Lung (tissue), 12 donors: Measurements from ENCODE around the gene CA5A. TPM values are rescaled to one million over a fixed set of nuclear protein-coding genes. Genes with fewer than 3 reads are reported as not detected.
"Not testable (repeated sequence)": the region's sequence is repeated elsewhere in the genome, so short reads cannot be mapped to it uniquely, and the experiment has no call there.

ENCODE experiments used
- ATAC-seq: fragments of 200-7000 bp; cut with Tn5 transposase; one replicate; pipeline ENCODE4 v1.9.1; 2020; ENCODE audit warnings: moderate number of reproducible peaks; ENCODE audit not compliant: insufficient read depth, low FRiP score
- DNase-seq, 3 donors: peaks; one replicate each; pipeline ENCODE4 v3.0.0-alpha.2; 2013 to 2017
- H3K27ac ChIP-seq, 2 donors: one replicate each; pipeline ENCODE4 v1.5.1; 2013; ENCODE audit warnings: mild to moderate bottlenecking in 2 of 2, moderate library complexity in 2 of 2, control low read depth in 1 of 2, inconsistent platforms in 1 of 2, low read depth in 1 of 2, low read length in 1 of 2
- H3K27me3 ChIP-seq, 3 donors: one replicate each; pipeline ENCODE4 v1.5.1; 2013; ENCODE audit warnings: low read length in 2 of 3; ENCODE audit not compliant: control insufficient read depth in 3 of 3, insufficient read depth in 3 of 3
- H3K36me3 ChIP-seq, 4 donors: one replicate each; pipeline ENCODE4 v1.5.1; 2013; ENCODE audit warnings: low read length in 4 of 4, mild to moderate bottlenecking in 1 of 4, moderate library complexity in 1 of 4; ENCODE audit not compliant: control insufficient read depth in 4 of 4, insufficient read depth in 4 of 4
- H3K4me1 ChIP-seq, 5 donors: one replicate each; pipeline ENCODE4 v1.5.1; 2013; ENCODE audit warnings: low read length in 5 of 5, mild to moderate bottlenecking in 2 of 5, moderate library complexity in 1 of 5; ENCODE audit not compliant: control insufficient read depth in 5 of 5, insufficient read depth in 5 of 5
- H3K4me3 ChIP-seq: one replicate; pipeline ENCODE4 v1.5.1; 2013; ENCODE audit warnings: mild to moderate bottlenecking, control low read depth, moderate library complexity
- H3K9ac ChIP-seq, 2 donors: one replicate each; pipeline ENCODE4 v1.5.1; 2013; ENCODE audit warnings: low read length in 2 of 2, control low read depth in 1 of 2; ENCODE audit not compliant: insufficient read depth in 1 of 2
- H3K9me3 ChIP-seq, 4 donors: one replicate each; pipeline ENCODE4 v1.5.1; 2013; ENCODE audit warnings: low read length in 3 of 4, mild to moderate bottlenecking in 1 of 4, moderate library complexity in 1 of 4; ENCODE audit not compliant: control insufficient read depth in 4 of 4, insufficient read depth in 3 of 4
- WGBS, 2 donors: extraction: QIAGEN DNeasy Blood & Tissue Kit; methylation state at CpG; one replicate each; pipeline ENCODE4 v1.1.7; 2013; 5-methylcytosine and 5-hydroxymethylcytosine counted together
- polyA plus RNA-seq, 2 donors: library from polyadenylated mRNA; stranded (reverse); fragments of 200-250 nt; gene quantifications; one replicate each; pipeline ENCODE4 v1.2.1, GENCODE V29; 2013
- total RNA-seq, 2 donors: library from RNA; depleted of rRNA in 1 of 2; stranded (reverse); fragments of >200 nt in 1 of 2; gene quantifications; one replicate each; pipeline ENCODE4 v1.2.1, GENCODE V29; 2014 to 2021
- TF ChIP-seq, protein P1 (sequence below): IDR thresholded peaks from 2 replicates; pipeline ENCODE4 v1.5.1; 2012; ENCODE audit warnings: mild to moderate bottlenecking; ENCODE audit errors: control extremely low read depth, extremely low read depth
- donor health status: control.
- donor health status: control.
- donor health status: Bipolar disorder and iron deficiency.
- donor health status: healthy.
- donor health status: DM: yes; HTN: yes; CAD: no.

The CA5A gene
- total and polyA plus RNA-seq, 4 donors, result 0.03 to 0.63 (median 0.14) TPM; not detected in 1

DNA sequence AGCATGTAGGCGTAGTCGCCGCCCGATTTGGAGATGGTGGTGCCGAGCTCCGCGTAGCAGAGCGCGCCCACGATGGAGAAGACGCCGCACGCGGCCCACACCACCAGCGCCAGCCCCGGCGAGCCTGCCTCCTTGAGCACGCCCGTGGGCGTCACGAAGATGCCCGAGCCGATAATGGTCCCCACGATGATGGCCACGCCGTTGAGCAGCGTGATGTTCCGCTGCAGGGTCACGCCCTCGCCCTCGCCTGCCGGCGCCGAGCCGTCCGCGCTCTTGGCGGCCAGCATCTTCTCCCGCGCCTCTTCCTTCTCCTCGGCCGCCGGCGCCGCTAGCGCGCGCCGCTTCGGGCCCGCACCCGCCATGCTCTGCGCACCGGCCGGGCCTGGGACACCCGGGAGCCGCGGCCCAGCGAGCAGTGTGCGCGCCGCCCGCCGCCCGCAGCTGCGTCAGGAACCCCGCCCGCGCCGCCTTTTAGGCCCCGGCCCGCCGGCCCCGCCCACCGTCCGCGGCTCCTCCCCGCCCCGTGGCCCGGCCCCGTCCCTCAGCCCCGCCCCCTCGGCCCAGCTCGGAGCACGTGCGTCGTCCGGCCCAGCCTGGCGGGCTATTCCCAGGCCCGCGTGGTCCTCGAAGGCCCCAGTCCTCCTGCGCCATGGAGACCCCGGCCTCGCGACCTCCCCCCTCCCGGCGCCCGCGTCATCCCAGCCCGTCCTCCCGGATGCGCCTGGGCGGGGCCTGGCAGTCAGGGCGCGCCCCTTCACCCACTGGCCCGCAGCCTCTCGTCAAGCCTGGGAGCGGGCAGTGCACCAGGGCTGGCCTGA is 67.1 kb downstream of the CA5A start, which contains the start of gene SLC7A5:
Gene SLC7A5 (minus strand): TSS at position 447 of the 818 bp plus-strand sequence. CDS start 85 bp downstream, at position 362.
- 2 to 5% methylated on average over 83 to 109 of the region's 109 CpGs for WGBS, 2 donors
- not testable (repeated sequence) for H3K9me3 ChIP-seq, H3K36me3 ChIP-seq, H3K27me3 ChIP-seq, H3K9ac ChIP-seq
- peak; percentile 70 for ATAC-seq
- peaks cover 0 to 14% (median 5%) of the 10 kb centered on the region in 5 donors for H3K4me1 ChIP-seq
- DNase-seq, result peak; percentile 60 to 81 (median 70)
- peak within 1 kb of the TSS; percentile 11 for H3K4me3 ChIP-seq
- peak within 1 kb of the TSS in 1 of 2 donors; percentile 13 for H3K27ac ChIP-seq

DNA sequence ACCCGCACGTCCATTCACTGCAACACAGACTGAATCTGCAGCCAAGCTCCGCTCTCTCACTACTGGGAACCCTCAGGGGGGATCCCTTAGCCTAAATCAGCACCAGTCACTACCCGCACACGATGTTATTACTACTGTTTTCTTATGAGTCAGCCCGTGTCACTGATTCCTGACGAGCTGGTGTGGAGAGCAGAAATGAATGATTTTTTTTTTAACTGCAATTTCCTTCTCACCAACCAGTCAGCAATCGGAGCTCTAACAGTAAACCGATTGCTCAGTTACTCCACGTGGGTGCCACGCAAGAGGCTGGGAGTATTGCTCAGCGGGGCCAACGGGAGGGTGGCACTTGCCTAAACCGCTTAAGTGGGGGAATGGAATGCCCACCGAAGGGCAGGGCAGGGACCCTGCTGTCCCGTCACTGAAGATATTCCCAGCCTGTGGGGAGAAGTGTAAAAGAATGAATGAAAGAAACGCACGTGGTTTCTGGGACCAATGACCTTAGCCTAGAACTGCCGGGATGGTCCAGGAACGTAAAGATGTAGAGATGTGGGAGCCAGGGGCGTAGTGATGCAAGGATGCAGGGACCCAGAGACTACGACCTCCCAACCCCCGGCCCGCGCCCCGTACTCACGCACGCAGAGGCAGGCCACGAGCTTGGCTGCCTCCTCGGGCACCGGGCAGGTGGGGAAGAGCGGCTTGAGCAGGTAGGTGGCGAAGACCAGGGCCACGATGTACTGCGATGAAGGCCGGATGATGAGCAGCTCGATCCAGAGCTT is 67.9 kb downstream of the CA5A start:
- peak; percentile 37 for ATAC-seq
- H3K9ac ChIP-seq, DNase-seq, H3K27me3 ChIP-seq, H3K9me3 ChIP-seq, H3K36me3 ChIP-seq, H3K27ac ChIP-seq: not testable (repeated sequence)
- H3K4me1 ChIP-seq, result peaks cover 0 to 14% (median 5%) of the 10 kb centered on the region in 5 donors
- 7 to 10% methylated on average over 36 to 37 of the region's 37 CpGs for WGBS, 2 donors
- peak overlapping the region; percentile 11 for H3K4me3 ChIP-seq

DNA sequence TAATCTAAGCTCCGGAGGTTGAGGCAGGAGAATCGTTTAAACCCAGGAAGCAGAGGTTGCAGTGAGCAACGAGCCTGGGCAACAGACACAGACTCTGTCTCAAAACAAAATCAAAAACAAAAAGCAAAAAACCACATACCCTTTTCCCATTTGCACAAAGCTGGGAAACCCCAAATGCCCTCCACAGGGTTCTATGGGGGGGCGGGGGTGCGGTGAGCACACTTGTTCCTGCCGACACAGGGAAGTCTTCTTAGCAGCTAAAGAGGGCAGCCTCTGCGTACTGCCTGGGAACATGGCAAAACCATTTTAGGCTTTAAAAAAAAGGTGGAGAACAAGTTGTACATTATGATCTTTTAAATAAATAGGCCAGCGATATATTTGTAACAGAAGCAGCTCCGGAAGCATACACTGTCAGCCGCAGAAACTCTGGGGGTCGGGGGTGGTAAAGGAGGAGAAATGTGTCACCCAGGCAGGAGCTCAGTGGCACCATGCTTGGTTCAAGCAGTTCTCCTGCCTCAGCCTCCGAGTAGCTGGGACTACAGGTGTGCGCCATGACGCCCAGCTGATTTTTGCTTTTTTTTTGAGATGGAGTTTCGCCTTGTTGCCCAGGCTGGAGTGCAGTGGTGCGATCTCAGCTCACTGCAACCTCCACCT is 70.3 kb downstream of the CA5A start:
- not testable (repeated sequence) for H3K27me3 ChIP-seq, DNase-seq, H3K9me3 ChIP-seq, H3K4me1 ChIP-seq, H3K27ac ChIP-seq, H3K36me3 ChIP-seq, H3K4me3 ChIP-seq, ATAC-seq, H3K9ac ChIP-seq
- 68 to 77% methylated on average over 15 to 16 of the region's 16 CpGs for WGBS, 2 donors

DNA sequence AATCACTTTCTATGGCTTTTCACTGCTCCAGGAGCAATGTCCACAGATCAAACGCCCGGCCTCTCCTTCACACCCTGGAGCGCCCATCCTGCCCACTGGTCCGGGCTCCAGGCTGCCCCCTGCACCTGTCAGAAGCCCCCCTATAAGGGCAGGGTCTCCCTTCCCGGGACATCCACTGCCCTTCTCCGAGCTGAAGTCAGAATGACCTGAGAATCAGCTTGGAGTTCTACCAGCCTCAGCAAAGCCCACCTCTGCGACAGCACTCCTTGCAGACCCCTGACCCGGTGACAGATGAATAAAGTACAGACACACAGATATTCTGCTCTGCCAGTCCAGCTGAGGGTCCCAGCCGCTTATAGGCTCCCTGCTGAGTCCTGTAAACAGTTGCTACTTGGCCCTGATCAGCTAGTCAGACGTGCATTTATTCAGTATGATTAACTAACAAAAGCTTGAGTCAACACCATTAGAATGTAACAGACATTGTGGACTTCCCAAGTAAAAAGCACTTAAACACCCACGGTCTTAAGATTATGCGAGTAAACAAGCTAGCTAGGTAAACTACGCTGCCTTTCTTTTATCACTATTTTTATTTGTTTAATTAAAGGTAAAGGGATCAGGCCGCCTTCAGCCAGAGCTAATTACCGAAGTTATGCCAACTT is 71.9 kb downstream of the CA5A start:
- TF ChIP-seq, protein P1, sequence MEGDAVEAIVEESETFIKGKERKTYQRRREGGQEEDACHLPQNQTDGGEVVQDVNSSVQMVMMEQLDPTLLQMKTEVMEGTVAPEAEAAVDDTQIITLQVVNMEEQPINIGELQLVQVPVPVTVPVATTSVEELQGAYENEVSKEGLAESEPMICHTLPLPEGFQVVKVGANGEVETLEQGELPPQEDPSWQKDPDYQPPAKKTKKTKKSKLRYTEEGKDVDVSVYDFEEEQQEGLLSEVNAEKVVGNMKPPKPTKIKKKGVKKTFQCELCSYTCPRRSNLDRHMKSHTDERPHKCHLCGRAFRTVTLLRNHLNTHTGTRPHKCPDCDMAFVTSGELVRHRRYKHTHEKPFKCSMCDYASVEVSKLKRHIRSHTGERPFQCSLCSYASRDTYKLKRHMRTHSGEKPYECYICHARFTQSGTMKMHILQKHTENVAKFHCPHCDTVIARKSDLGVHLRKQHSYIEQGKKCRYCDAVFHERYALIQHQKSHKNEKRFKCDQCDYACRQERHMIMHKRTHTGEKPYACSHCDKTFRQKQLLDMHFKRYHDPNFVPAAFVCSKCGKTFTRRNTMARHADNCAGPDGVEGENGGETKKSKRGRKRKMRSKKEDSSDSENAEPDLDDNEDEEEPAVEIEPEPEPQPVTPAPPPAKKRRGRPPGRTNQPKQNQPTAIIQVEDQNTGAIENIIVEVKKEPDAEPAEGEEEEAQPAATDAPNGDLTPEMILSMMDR, result no peak
- Histone ChIP-seq H3K27ac (no peak overlapping the region), H3K9me3 (peaks cover 0 to under 1% (median 0%) of the 10 kb centered on the region in 4 donors), H3K27me3 (no peaks in the 10 kb centered on the region), H3K4me3 (no peak overlapping the region), H3K4me1 (peaks cover 0 to 8% (median 0%) of the 10 kb centered on the region in 5 donors), H3K9ac (no peak overlapping the region), H3K36me3 (no peaks in the 10 kb centered on the region)
- ATAC-seq (no peak), DNase-seq (no peak)
- WGBS, 2 donors, result 79 to 91% methylated on average over 15 of the region's 15 CpGs

DNA sequence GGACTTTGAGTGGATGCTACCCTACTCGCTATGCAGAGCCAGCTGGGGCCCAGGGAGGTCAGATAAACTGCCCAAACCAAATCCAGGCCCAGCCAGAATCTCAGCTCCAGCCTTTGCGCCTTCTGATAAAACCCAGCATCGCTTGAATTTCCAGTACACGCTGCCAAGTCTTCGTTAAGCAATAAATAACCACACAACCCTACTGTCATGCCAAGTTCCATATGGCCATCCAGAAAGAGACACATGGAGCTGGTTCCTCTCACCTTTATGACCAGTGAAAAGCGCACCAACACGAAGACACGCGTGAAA is 73.0 kb downstream of the CA5A start:
- WGBS, 2 donors, result 71 to 83% methylated on average over 9 of the region's 9 CpGs
- H3K36me3 ChIP-seq, H3K4me1 ChIP-seq, H3K9ac ChIP-seq, DNase-seq, H3K9me3 ChIP-seq, H3K27me3 ChIP-seq, ATAC-seq, H3K4me3 ChIP-seq, H3K27ac ChIP-seq: not testable (repeated sequence)

DNA sequence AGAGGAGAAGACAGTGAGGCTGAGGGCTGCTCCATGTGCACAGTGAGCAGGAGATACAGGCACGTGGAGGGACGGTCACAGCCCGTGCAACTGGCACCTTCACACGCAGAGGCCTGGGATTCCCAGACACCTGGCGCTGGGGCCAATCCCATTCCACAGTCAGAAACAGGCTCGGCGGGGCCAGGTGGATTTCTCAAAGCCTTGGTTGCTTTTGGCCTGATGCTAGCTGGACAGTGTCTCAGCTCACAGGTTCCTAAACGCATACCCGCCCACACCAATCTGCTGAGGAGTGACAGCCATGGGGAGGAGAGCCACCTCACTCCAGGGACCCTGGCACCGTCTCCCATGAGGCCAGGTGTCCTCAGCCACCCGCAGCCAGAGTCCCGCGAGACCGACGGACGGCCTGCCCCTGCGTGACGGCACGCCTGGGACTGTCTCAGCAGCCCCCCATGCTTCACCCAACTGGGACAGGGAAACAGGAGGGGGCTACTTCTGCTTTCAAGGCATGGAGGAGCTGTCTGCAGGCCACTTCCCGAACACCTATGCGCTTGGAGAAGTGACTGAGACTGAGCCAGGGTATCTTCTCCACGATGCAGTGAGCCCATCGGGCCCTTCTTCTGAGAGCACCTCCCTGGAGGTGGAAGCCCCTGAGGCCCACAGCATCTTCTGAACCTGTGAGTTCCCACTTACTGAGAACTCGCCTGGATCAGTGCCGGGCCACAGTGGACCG is 73.6 kb downstream of the CA5A start:
- not testable (repeated sequence) for H3K4me1 ChIP-seq, H3K27me3 ChIP-seq, H3K36me3 ChIP-seq, H3K27ac ChIP-seq, H3K9me3 ChIP-seq, ATAC-seq, DNase-seq, H3K4me3 ChIP-seq, H3K9ac ChIP-seq
- WGBS, 2 donors, result 92% methylated on average over 26 of the region's 26 CpGs
